Stimulated activated CD4-positive, alpha-beta T cell treated with anti-CD3 and anti-CD28 coated beads, TNF-alpha, amount 100 ng/mL, for 4 hours (primary cell): ENCODE results near the gene COX4I1.

ENCODE experiments used
- DNase-seq, 3 experiments: peaks; one replicate each; pipeline ENCODE4 v3.0.0-alpha.2; 2020; ENCODE audit warnings: low read depth in 3 of 3

COX4I1 gene

GRCh38 chr16:85840801-85841200, 41.3 kb downstream of the COX4I1 start:
- DNase-seq: no peak

GRCh38 chr16:85842435-85842834, 42.9 kb downstream of the COX4I1 start:
- no peak for DNase-seq

GRCh38 chr16:85842848-85843247, 43.4 kb downstream of the COX4I1 start:
- DNase-seq: no peak

GRCh38 chr16:85843471-85844168, 44.1 kb downstream of the COX4I1 start:
- DNase-seq: no peak

GRCh38 chr16:85844169-85844481, 44.6 kb downstream of the COX4I1 start:
- no peak for DNase-seq

- no peak for DNase-seq
These were observed 45.3 kb downstream of the COX4I1 start for GRCh38 chr16:85844786-85845185.

GRCh38 chr16:85845266-85845665, 45.8 kb downstream of the COX4I1 start:
- no peak for DNase-seq

- DNase-seq: no peak
These were observed 47.0 kb downstream of the COX4I1 start for GRCh38 chr16:85846461-85846860.

GRCh38 chr16:85847036-85847435, 47.5 kb downstream of the COX4I1 start:
- no peak for DNase-seq

- no peak for DNase-seq
These were observed 48.4 kb downstream of the COX4I1 start for GRCh38 chr16:85847681-85848601.

GRCh38 chr16:85848986-85849385, 49.5 kb downstream of the COX4I1 start:
- no peak for DNase-seq

- no peak for DNase-seq
These were observed 49.9 kb downstream of the COX4I1 start for GRCh38 chr16:85849388-85849787.

GRCh38 chr16:85850344-85850880, 50.9 kb downstream of the COX4I1 start:
- no peak for DNase-seq

GRCh38 chr16:85851034-85851785, 51.7 kb downstream of the COX4I1 start:
- no peak for DNase-seq

GRCh38 chr16:85853547-85854545, 54.4 kb downstream of the COX4I1 start:
- no peak for DNase-seq

- DNase-seq: no peak
These were observed 55.4 kb downstream of the COX4I1 start for GRCh38 chr16:85854935-85855334.

GRCh38 chr16:85856079-85856478, 56.6 kb downstream of the COX4I1 start:
- no peak for DNase-seq

GRCh38 chr16:85856585-85856984, 57.1 kb downstream of the COX4I1 start:
- DNase-seq: no peak
